Heart left ventricle (tissue), 13 donors: ENCODE measurements around the gene EFR3B.

Experiments used
- CTCF ChIP-seq, 12 donors: fragments of 200-600 bp; sonication (generic) in 4 of 12; IDR thresholded peaks; one replicate each; pipeline versions ENCODE4 v1.5.0 to v1.8.0; 2018 to 2022; ENCODE audit warnings: antibody characterized with exemption in 12 of 12, mild to moderate bottlenecking in 5 of 12
- POLR2A ChIP-seq, 2 donors: fragments of 450-650 bp; IDR thresholded peaks; one replicate each; pipeline ENCODE4 v1.6.1; 2017; ENCODE audit warnings: antibody characterized with exemption in 2 of 2, mild to moderate bottlenecking in 2 of 2, moderate library complexity in 2 of 2
- donor health status: ischemic (EF 13 %, LVEDD 7.1; RV severe dilation, severe dysfunction).
- donor health status: DM: no; HTN: yes; CAD: no.
- donor health status: DM: no; HTN: no; CAD: no.
- donor health status: ischemic (EF 25% LVEDD 6.9; RV normal size, moderate dysfunction).
- donor health status: ischemic (EF 25% LVEDD 5.7; RV mildly dilated, moderate dysfunction).
- donor health status: ischemic (EF 35%, LVEDD 5.7; RV mildly dilated, moderate dysfunction).
- donor health status: nonischemic (EF 11% LVEDD 7.7; RV severe dilation, severe dysfunction).
- donor health status: DM: yes; HTN: yes; CAD: no.
- donor health status: PGD.
- donor health status: ischemic (EF 29% LVEDD 5.4; RV normal size, mild dysfunction).
- donor health status: nonischemic (EF 23%, LVEDD 6.1; RV moderate dilation, normal function).

- TF ChIP-seq CTCF (IDR thresholded peaks at IDR 0.05) = no peak
- TF ChIP-seq POLR2A (IDR thresholded peaks at IDR 0.05) = no peak
These were observed 131.8 kb downstream of the EFR3B start for GRCh38 chr2:25173719-25174118.
